Activated CD4-positive, alpha-beta T cell treated with anti-CD3 and anti-CD28 coated beads for 48 hours (primary cell): ENCODE data around the gene SDCCAG8.

Source experiments
- DNase-seq: peaks from one replicate; pipeline ENCODE4 v3.0.0-alpha.2; 2020

SDCCAG8 gene

GRCh38 chr1:243513726-243514491 lies 258.1 kb downstream of the SDCCAG8 start:
- no peak for DNase-seq

GRCh38 chr1:243514927-243515326 lies 259.1 kb downstream of the SDCCAG8 start:
- DNase-seq = no peak

GRCh38 chr1:243520831-243521230 lies 265.0 kb downstream of the SDCCAG8 start:
- no peak for DNase-seq

- DNase-seq = no peak
Observed at GRCh38 chr1:243523766-243524165, 267.9 kb downstream of the SDCCAG8 start.

GRCh38 chr1:243525085-243525487 lies 269.2 kb downstream of the SDCCAG8 start:
- no peak for DNase-seq

GRCh38 chr1:243526180-243526579 lies 270.3 kb downstream of the SDCCAG8 start:
- no peak for DNase-seq

- no peak for DNase-seq
Observed at GRCh38 chr1:243528459-243529121, 272.7 kb downstream of the SDCCAG8 start.

- no peak for DNase-seq
Observed at GRCh38 chr1:243529512-243529911, 273.7 kb downstream of the SDCCAG8 start.

- no peak for DNase-seq
Observed at GRCh38 chr1:243535014-243535413, 279.2 kb downstream of the SDCCAG8 start.

- no peak for DNase-seq
Observed at GRCh38 chr1:243539636-243540035, 283.8 kb downstream of the SDCCAG8 start.

GRCh38 chr1:243542739-243543415 lies 287.0 kb downstream of the SDCCAG8 start:
- no peak for DNase-seq

GRCh38 chr1:243543501-243543900 lies 287.7 kb downstream of the SDCCAG8 start:
- no peak for DNase-seq

- DNase-seq = no peak
Observed at GRCh38 chr1:243546457-243546856, 290.6 kb downstream of the SDCCAG8 start.

GRCh38 chr1:243547891-243548290 lies 292.1 kb downstream of the SDCCAG8 start:
- DNase-seq = no peak

- DNase-seq = no peak
Observed at GRCh38 chr1:243548516-243548915, 292.7 kb downstream of the SDCCAG8 start.

GRCh38 chr1:243549108-243549507 lies 293.3 kb downstream of the SDCCAG8 start:
- DNase-seq = no peak
